ENCODE results near the gene SRP14. TPM values are rescaled to one million over a fixed set of nuclear protein-coding genes. Genes with fewer than 3 reads are reported as not detected.

SRP14 gene
- total and polyA plus RNA-seq, 9 of the 15 experiments (the other 6 are each of a cell fraction or from before 2014, with no cell fraction given) = 161 to 1,097 (median 402) TPM

DNA sequence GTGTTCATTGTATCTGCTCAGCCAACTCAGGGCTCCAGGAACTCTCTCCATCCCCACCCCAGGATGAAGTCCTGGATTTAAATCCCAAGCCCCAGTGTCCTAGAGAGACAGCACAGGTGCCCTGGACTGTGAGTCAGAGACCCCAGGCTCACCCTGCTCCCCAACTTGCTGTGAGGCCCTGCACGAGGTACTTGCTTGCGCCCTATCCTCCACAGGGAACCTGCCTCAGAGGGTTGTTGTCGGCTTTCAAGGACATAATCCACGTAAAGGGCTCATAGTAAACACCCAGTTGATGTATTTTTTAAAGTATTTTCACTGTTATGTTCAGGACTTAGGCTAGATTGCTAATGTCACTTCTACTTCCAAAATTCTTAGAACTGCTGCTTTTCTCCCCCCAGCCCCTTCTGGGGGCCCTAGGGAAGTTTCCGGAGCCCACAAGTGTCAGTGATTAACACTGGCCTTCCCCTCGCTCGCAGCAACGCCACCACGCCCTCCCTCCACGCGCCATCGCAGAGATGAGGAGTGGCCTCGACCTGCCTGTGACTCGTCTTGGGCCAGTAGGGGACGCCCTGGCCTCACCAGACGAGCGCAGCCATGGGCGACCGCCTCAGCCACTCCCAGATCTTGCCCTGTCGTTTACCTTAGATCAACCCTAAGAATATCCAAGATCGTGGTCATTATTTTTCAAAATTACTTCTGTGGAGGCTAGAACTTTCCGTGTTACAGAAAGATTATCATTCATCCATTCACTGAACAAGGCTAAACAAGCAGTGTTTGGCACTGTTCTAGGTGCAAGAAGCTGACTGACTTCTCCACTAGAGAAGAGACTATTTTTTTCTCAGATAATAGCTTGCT lies 6.0 kb upstream of the SRP14 start (continued):
- TF ChIP-seq EP400 (IDR thresholded peaks at IDR 0.05) (peak; percentile 60), SOX6 (IDR thresholded peaks at IDR 0.05) (peak; percentile 37; the same call in 1 of the 2 replicates), ZNF253 (CRISPR knock-in tag; conservative IDR thresholded peaks at IDR 0.05) (no peak), TAL1 (IDR thresholded peaks at IDR 0.05) (no peak), SRSF7 (optimal IDR thresholded peaks at IDR 0.05; ENCODE audit: low read depth, low read length) (no peak), NFATC3 (IDR thresholded peaks at IDR 0.05) (no peak), MTA3 (IDR thresholded peaks at IDR 0.05; ENCODE audit: borderline replicate concordance) (0 out of 2 replicates have a peak, but pooled peaks have one; percentile 52), ATF1 (CRISPR knock-in tag; IDR thresholded peaks at IDR 0.05) (no peak), ATF1 (tag; IDR thresholded peaks at IDR 0.05) (peak; percentile 60), TOE1 (IDR thresholded peaks at IDR 0.05; ENCODE audit: borderline replicate concordance) (peak; percentile 27; the same call in 1 of the 2 replicates), TOE1 (CRISPR knock-in tag; IDR thresholded peaks at IDR 0.05; ENCODE audit: borderline replicate concordance, low read depth) (no peak), SETDB1 (IDR thresholded peaks at IDR 0.05; ENCODE audit: low read length) (no peak)
- TF ChIP-seq, protein P1, sequence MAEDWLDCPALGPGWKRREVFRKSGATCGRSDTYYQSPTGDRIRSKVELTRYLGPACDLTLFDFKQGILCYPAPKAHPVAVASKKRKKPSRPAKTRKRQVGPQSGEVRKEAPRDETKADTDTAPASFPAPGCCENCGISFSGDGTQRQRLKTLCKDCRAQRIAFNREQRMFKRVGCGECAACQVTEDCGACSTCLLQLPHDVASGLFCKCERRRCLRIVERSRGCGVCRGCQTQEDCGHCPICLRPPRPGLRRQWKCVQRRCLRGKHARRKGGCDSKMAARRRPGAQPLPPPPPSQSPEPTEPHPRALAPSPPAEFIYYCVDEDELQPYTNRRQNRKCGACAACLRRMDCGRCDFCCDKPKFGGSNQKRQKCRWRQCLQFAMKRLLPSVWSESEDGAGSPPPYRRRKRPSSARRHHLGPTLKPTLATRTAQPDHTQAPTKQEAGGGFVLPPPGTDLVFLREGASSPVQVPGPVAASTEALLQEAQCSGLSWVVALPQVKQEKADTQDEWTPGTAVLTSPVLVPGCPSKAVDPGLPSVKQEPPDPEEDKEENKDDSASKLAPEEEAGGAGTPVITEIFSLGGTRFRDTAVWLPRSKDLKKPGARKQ (CRISPR knock-in tag; IDR thresholded peaks at IDR 0.05) = no peak
- TF ChIP-seq, protein P2, sequence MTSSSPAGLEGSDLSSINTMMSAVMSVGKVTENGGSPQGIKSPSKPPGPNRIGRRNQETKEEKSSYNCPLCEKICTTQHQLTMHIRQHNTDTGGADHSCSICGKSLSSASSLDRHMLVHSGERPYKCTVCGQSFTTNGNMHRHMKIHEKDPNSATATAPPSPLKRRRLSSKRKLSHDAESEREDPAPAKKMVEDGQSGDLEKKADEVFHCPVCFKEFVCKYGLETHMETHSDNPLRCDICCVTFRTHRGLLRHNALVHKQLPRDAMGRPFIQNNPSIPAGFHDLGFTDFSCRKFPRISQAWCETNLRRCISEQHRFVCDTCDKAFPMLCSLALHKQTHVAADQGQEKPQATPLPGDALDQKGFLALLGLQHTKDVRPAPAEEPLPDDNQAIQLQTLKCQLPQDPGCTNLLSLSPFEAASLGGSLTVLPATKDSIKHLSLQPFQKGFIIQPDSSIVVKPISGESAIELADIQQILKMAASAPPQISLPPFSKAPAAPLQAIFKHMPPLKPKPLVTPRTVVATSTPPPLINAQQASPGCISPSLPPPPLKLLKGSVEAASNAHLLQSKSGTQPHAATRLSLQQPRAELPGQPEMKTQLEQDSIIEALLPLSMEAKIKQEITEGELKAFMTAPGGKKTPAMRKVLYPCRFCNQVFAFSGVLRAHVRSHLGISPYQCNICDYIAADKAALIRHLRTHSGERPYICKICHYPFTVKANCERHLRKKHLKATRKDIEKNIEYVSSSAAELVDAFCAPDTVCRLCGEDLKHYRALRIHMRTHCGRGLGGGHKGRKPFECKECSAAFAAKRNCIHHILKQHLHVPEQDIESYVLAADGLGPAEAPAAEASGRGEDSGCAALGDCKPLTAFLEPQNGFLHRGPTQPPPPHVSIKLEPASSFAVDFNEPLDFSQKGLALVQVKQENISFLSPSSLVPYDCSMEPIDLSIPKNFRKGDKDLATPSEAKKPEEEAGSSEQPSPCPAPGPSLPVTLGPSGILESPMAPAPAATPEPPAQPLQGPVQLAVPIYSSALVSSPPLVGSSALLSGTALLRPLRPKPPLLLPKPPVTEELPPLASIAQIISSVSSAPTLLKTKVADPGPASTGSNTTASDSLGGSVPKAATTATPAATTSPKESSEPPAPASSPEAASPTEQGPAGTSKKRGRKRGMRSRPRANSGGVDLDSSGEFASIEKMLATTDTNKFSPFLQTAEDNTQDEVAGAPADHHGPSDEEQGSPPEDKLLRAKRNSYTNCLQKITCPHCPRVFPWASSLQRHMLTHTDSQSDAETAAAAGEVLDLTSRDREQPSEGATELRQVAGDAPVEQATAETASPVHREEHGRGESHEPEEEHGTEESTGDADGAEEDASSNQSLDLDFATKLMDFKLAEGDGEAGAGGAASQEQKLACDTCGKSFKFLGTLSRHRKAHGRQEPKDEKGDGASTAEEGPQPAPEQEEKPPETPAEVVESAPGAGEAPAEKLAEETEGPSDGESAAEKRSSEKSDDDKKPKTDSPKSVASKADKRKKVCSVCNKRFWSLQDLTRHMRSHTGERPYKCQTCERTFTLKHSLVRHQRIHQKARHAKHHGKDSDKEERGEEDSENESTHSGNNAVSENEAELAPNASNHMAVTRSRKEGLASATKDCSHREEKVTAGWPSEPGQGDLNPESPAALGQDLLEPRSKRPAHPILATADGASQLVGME (CRISPR knock-in tag; IDR thresholded peaks at IDR 0.05) = 0 out of 2 replicates have a peak, but pooled peaks have one; percentile 9
- TF ChIP-seq, protein P3, sequence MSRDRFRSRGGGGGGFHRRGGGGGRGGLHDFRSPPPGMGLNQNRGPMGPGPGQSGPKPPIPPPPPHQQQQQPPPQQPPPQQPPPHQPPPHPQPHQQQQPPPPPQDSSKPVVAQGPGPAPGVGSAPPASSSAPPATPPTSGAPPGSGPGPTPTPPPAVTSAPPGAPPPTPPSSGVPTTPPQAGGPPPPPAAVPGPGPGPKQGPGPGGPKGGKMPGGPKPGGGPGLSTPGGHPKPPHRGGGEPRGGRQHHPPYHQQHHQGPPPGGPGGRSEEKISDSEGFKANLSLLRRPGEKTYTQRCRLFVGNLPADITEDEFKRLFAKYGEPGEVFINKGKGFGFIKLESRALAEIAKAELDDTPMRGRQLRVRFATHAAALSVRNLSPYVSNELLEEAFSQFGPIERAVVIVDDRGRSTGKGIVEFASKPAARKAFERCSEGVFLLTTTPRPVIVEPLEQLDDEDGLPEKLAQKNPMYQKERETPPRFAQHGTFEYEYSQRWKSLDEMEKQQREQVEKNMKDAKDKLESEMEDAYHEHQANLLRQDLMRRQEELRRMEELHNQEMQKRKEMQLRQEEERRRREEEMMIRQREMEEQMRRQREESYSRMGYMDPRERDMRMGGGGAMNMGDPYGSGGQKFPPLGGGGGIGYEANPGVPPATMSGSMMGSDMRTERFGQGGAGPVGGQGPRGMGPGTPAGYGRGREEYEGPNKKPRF (IDR thresholded peaks at IDR 0.05; ENCODE audit: low read depth, low read length) = no peak
- TF ChIP-seq, protein P4, sequence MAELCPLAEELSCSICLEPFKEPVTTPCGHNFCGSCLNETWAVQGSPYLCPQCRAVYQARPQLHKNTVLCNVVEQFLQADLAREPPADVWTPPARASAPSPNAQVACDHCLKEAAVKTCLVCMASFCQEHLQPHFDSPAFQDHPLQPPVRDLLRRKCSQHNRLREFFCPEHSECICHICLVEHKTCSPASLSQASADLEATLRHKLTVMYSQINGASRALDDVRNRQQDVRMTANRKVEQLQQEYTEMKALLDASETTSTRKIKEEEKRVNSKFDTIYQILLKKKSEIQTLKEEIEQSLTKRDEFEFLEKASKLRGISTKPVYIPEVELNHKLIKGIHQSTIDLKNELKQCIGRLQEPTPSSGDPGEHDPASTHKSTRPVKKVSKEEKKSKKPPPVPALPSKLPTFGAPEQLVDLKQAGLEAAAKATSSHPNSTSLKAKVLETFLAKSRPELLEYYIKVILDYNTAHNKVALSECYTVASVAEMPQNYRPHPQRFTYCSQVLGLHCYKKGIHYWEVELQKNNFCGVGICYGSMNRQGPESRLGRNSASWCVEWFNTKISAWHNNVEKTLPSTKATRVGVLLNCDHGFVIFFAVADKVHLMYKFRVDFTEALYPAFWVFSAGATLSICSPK (IDR thresholded peaks at IDR 0.05; ENCODE audit: borderline replicate concordance) = no peak

Data from K562 (cell line).